GM21390 (cell line): ENCODE data around the gene WDFY2.

ENCODE experiments used
- ATAC-seq: cut with Tn5 transposase; IDR thresholded peaks from one replicate; pipeline ENCODE4 v1.9.1; 2021; ENCODE audit not compliant: unreplicated experiment

WDFY2 gene

DNA sequence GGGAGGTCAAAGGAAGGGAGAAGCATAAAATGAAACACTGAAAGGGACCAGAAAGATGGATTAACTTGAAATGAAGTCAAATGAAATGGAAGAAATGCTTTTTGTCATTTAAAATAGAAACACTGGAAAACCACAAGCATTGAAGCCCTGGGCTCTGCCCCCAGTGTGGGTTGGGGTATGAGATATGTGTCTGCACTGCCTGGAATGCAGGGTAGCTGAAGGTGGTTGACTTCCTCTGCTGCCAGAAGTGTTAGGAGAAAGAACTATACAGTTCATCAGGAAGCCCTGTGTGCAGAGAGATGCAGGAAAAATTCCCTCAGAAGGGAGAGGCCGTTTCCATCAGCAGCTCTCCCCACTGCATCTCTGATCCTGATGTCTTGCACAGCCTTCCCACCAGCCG is 150.5 kb downstream of the WDFY2 start:
- ATAC-seq: no peak

DNA sequence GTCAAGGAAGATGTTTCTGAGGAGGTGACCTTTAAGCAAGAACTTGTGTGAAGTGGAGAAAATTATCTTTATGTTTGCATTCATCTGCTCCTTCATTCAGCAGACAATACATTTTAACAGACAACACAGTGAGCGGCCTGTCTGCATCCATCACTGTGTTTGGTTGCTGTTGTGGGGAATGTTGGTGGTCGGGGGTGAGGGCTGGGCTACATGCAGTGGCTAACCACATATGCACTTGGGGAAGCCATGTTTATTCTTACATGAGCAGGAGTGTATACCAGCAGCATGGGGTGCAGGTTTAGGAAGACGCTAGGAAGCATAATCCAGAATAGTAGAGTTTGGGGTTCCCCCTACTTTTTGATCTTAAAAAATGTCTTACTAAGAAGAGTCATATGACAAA is 153.3 kb downstream of the WDFY2 start:
- no peak for ATAC-seq

DNA sequence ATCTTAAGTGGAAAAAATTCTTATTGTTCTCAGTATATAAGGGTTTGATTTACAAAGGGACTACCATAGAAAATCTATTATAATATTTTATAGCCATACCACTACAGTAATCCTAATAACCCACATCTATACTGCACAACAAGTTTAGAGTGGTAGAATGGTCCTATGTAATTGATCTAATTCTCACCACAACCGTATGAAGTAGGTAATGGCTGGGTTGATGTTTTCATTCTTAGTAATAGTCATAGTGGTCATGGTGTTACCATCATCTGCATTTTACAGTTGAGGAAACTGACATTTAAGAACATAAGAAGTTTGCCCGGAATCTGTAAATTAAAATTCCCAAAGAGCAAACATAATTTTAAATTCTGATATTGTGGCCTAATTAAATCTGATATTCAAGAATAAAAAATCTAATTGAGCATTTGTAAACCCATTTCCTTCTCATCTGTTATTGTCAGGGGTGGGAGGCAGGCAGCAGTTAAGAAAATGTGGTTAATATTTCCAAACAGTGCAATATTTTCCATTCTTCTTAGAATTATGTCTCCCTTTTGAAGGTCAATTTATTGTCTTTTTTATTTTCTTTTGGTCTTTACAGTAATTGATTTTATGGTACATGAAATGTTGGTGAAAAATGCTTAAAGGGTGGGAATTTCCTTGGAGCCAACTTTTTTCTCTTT is 154.1 kb downstream of the WDFY2 start:
- no peak for ATAC-seq

DNA sequence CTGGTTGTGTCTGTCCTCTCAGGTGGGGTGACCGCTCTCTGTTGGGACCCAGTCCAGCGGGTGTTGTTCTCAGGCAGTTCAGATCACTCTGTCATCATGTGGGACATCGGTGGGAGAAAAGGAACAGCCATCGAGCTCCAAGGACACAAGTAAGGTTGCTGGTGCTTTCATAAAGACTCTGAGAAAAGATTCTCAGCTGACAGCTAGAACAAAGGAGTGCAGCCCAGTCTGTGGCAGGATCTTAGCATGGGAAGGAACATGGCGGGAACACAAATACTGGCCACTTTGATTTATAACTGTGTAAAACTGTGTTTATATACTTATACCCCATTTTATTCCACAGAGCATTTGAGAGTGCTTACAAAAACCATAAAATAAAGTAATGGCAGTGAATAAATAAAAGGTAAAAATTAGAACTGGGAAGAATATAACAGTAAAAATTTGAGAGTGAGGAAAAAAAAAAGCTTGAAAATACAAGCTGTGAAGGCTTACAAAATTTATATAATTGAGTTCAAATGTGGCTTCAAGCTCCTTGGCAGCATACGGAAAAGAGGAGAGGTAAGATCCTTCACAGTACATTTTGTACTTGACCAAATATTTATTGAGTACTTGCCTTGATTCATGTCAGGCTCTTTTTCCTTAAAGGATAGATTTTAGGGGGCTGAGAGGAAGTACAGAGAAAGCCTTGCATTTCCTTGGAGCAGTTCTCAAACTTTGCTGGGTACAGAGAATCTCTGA is 154.9 kb downstream of the WDFY2 start:
- ATAC-seq: no peak

DNA sequence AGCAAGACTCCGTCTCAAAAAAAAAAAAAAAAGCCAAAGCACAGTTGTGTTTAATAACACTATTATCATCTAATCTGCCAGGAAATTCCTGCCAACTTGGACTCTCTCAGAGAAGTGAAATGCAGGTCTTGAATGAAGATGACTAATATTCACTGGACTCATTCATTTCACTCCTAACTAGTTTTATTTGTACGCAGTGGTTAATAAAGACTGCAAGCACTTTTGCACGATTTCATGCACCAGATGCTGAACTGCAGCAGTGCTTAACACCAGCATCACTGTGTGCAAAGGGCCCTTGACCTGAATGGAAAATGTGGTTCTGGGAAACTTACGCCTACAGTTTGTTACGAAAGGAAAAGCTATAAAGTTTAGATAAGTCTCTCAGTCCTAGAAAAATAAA is 156.4 kb downstream of the WDFY2 start:
- no peak for ATAC-seq

DNA sequence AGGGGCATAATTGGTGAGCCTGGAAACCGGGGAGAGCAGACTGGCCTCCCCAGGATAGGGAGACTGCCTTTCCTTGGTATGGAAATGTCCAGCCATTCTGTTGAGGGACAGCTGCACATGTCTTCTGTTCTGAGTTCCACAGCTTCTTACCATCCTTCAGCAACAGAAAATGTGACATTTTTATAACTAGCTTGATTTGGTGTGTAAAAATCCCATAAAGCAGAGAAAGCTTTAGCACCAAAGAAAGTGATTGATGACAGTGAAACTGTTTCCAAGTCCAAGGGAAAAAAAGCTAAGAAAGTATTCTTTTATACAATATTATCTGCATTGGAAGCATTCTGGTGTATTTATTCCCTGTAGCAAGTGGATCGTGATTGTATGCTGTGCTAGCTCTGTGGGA is 157.8 kb downstream of the WDFY2 start:
- no peak for ATAC-seq

DNA sequence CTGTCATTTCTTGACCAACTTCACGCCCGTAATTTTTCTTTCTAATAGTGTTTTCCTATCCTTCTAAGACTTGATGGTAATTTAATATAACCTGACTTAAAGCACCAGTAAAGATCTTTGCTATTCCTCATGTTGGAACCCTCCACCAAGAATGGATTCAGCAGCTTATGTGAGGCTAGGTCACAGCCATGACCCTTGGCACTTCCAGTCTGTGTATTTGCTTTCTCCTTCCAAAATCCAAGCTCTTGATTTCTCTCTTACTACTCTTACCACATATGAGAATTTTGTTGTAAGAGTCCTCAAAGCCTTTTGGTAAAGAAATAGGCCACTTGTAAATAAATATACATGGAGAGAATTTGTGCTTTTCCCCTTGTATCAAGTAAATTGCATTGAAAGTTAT is 158.3 kb downstream of the WDFY2 start:
- ATAC-seq: no peak

DNA sequence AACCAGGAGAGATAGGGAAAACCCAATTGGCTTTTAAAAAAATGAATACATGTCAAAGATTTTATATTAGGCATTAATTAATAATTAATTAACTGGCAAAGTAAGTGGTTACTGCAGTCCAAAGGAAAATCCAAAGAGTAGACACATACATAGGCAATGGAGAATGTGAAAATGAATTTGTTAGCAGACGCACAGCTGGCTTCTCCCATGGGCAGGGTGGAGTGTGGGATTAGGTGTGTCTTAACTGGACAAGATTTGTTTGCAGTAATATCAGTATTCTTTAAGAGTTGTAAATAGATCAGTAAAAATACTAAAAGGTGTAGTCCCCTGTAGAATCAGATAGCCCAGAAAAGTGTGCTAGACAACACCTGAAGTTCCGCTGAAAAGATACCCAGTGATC is 161.0 kb downstream of the WDFY2 start:
- ATAC-seq: no peak

DNA sequence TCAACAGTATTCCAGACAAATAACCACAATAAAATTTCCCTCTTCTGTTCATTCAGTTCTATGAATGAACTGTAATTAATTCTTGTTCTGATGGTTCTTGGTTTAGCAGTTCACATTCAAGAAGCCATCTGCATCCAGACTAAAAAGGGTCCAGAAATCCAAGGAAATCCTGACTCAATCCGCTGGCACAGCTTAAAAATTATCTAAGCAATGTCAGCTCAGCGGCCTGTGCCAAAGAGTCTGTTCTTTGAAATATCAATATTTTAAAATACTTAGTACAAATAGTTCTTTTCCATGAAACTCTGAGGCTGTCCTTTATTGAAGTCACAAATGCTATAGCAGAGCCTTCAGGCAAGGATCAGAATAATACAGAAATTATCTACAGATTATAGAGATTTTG is 162.5 kb downstream of the WDFY2 start:
- no peak for ATAC-seq

DNA sequence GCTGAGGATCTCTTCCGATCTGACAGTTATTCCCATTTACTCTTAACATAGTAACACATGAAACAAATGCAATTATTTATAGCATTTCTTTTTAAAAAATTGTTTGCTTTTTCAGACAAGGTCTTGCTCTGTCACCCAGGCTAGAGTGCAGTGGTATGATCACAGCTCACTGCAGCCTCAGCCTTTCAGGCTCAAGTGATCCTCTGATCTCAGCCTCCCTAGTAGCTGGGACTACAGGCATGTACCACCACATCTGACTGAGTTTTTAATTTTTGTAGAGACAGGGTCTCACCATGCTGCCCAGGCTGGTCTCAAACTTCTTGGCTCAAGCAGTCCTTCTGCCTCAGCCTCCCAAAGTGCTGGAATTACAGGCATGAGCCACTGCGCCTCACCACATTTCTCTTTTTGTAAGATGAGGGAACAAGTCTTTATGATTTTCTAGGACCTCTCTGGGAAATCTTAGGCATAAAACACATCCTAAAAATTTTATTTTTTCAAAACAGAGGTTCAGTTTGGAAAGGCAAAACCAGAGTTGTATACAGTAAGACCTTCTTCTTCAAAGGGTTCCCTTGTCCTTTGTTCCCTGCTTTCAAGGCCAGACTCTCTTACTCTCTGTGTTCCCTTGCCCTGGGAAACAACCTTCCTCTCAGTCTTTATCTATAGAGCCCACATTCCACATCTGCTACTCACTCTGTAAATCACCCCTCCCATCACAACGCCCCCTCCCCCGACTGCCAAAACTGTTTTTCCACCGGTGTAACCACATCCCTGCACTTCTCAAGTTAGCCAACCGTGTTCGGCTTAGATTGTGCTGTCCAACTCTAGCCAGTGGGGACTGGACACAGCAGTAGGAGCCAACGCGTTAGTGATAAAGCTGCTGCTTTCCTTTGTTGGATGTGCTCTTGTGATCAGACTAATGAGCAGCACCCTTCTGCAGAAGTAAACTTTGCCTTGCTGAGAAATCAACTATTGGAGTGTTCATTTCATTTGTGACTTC is 163.5 kb downstream of the WDFY2 start:
- no peak for ATAC-seq

DNA sequence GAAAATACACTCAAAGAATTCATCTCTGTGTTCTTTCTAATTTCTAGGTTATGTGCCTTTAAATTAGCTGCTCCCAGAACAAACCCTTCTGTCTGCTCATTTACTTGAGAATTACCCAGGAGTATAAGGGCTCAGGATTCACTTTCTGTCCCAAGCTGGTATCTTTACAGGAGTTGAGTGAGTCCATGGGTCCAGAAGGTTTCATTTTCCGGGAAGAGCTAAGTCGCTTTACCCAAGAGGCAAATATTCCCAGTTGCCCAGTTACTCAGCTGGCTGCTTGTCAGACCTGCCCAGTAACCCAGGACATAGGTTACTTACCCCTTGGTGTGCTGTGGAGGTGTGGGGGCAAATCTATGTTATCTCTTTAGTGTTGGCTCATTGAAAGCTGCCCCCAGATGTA is 172.4 kb downstream of the WDFY2 start:
- no peak for ATAC-seq

DNA sequence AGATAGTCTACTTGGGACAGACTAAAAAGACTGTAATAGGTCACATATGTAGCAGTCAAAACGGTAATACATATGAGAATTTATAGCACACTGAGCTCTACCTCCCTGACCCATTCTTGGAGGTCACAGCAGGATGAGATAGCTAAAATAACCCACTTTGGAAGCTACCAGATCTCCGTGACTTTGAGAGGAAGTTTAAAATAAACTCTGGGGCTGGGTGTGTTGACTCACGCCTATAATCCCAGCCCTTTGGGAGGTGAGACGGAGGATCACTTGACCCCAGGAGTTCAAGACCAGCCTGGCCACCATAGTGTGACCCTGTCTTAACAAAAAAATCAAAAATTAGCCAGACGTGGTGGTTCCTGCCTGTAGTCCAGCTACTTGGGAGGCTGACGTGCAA is 174.4 kb downstream of the WDFY2 start:
- ATAC-seq: no peak

DNA sequence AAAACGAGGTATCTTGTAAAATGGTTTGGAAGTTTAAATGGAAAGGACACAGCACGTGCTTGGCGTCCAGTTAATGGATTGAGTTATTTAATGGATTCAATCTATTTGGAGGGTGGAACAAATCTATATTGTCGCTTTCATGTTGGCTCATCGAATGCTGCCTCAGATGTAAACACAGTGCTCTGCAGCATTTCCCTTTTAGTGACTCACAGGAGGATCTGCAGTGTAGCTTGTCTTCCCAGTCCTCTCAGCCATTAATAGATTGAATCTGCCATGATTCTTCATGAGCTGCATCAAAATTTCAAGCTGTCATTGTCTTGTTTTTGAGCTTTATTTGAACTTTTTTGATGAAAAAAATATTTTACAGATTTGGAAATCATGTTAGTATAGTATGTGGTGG is 175.0 kb downstream of the WDFY2 start:
- no peak for ATAC-seq

DNA sequence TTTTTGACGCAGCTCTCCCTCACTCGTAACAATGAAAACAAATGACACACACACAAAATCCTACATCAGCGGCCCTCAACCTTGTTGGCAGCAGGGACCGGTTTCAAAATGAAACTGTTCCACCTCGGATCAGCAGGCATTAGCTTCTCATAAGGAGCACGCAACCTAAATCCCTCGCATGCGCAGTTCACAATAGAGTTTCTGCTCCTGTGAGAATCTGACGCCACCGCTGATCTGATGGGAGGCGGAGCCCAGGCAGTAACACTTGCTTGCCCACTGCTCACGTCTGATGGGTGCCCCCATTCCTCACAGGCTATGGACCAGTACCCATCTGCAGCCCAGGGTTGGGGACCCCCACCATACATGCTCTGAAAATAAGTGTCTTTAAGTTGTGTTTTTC is 176.3 kb downstream of the WDFY2 start:
- ATAC-seq: no peak

DNA sequence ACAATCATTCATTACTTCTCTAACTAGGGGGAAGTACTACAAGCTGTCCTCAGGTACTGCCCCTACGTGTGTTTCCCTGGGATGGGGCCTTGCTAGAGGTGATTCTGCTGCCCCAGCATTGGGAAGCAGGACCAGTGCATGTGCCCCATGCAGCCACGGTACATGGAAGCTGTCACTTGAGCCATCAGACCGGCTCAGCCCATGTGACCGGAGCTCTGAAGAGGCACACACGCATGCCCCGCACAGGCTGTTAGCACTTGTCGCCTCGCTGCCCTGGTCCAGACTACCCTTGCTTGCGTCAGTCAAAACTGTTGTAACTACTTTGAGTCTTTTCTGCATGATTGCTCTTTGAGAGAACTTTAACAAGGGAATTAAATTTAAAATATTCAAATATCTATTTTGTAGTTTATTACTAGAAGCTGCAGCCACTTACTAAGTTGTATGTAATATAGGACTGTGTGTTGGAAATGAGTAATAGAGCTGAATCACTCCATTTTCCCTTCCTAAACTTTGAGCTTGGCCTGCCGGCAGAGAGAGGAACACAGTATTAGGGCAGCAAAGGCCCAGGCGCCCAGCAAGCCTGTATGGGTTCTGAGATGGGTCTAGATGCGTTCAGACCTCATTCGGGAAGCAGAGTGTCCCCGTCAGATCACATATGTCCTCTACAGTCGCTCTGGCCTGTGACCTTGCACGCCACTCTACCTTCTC is 177.5 kb downstream of the WDFY2 start:
- ATAC-seq: no peak

DNA sequence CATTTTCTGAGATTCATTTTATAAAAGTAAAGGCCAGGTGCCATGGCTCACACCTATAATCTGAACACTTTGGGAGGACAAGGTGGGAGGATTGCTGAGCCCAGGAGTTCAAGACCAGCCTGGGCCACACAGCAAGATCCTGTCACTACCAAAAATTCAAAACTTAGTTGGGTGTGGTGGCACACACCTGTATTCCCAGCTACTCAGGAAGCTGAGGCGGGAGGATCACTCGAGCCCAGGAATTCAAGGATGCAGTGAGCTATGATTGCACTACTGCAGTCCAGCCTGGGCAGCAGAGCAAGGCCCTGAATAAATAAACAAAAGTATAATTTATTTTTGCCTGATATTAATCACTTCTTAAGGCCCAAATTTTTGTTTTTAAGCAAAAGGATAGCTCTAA is 179.2 kb downstream of the WDFY2 start:
- no peak for ATAC-seq

DNA sequence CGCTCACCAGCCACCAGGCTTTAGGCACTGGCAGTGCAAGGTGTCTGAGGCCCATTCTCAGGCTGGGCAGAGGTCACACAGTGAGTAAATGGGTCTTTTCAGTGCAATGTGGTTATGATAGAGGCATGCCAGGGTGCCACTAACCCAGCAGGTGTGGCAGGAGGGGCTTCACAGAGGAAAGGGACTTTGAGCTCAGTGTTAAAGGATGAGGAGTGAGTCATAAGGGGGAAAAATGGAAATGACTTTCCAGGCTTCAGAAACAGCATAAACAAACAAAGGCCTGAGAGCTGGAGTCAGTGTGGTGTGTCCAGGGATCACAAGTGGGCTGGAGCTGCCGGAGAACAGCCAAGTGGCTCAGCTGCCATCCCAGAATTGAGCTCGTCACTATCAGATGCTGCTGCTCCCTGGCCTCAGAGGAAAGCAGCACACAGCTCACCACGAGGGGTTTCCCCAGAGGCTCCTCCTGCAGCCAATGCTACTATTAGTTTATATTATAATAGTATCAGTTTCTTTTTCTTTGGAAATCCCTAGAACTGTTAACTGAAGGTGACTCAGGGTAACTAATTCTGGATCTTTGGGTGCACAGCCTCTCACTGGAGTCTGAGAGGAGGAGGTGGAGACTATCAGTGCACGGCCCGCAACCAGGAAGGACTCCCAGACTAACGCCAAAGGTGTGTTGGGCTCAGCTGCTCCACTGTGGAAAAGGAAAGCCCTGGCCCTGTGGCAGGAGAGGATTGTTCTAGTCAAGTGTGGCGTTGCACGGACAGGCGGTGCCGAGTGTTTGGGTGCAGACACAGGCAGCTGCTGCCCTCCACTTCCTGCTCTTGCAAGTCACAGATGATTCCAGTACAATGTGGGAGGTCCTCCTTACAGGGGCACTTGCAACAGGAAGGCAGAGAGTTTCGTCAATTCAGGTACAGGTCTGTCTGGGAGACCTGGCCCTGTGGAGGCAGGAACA is 180.2 kb downstream of the WDFY2 start:
- ATAC-seq: peak; percentile 80

DNA sequence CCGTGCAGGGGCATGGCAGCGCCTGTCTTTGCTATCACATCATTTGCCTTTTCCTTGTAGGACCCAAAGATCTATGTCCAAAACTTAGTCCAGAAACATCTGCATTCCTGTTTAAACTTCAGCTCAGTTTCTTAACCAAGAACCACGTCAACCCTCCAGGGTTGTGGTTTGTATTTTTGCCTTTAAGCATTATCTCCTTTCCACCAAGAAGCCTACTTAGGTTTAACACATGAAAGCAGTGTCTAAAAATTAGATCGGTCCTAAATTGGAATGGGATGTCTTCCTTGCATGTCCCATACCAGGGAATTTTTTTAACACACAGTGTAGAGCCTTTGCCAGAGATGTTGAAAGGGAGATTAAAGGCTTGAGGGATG is 180.9 kb downstream of the WDFY2 start:
- no peak for ATAC-seq

DNA sequence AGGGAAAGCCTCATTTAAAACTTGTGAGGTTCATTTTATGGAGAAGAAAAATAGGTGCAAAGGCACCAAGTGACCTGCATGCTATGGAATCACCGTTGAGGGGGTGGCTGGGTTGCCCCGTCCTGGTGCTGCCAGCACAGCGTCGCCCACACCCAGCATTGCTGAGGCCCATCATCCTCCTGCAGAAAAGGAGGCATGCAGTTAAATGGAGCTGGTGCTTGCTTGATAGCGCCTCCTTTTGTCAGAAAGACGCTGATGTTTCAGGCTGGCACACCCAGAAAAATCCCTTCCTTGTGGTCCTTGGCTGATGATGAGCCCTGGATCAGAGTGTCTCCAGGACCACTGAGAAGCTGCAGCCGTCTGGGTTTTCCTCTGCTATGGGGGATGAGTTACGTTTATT is 182.8 kb downstream of the WDFY2 start:
- no peak for ATAC-seq

DNA sequence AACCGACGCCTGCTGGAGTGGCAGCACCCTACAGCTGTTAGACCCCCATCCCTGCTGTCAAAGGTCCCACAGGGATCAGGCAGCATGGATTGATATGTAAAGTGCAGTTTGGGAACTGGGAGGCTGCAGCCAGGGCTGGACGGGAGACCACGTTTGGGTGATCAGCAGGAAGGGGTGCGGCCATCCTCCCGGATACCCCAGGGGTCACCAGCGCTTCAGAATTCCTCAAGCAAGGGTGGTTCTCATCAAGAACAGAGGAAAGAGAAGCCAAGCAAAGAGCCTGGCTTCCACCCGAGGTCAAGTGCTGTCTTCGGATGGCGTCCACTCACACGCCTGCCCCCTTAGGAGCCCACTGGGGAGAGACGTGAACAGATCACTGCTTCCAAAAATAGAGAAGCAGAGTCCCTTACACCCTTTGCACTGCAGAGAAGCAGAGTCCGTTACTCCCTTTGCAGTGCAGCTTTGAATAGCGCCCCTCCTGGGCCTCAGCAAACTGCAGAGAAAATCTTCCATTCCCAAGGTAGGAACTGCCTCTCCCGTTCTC is 184.2 kb downstream of the WDFY2 start:
- ATAC-seq: no peak
